GM12878 (cell line): ENCODE data around the gene BEST2. TPM values are rescaled to one million over a fixed set of nuclear protein-coding genes. Genes with fewer than 3 reads are reported as not detected.

Source experiments
- ATF7 ChIP-seq: fragments of 450-650 bp; IDR thresholded peaks from 2 replicates; pipeline ENCODE4 v1.6.1; 2016; ENCODE audit warnings: low read depth, mild to moderate bottlenecking
- CBFB ChIP-seq: IDR thresholded peaks from 2 replicates; pipeline ENCODE4 v1.6.1; 2016; ENCODE audit warnings: antibody characterized with exemption, low read depth
- CEBPZ ChIP-seq: fragments of 150-350 bp; IDR thresholded peaks from 2 replicates; pipeline ENCODE4 v1.6.1; 2016; ENCODE audit warnings: low read depth, low read length
- CREB1 ChIP-seq: IDR thresholded peaks from 2 replicates; pipeline ENCODE4 v1.6.1; 2012; ENCODE audit warnings: low read depth, mild to moderate bottlenecking, inconsistent platforms
- EGR1 ChIP-seq, 2 experiments: IDR thresholded peaks; 1 replicate in 1 of 2; 2 replicates in 1 of 2; pipeline ENCODE4 v1.6.1; 2011 to 2012; ENCODE audit warnings: low read depth in 2 of 2, low read length in 2 of 2, borderline replicate concordance in 1 of 2, mild to moderate bottlenecking in 1 of 2, moderate library complexity in 1 of 2
- FOS ChIP-seq: IDR thresholded peaks from 3 replicates; pipeline ENCODE4 v1.6.1; 2011; ENCODE audit warnings: borderline replicate concordance; ENCODE audit not compliant: insufficient read length; ENCODE audit errors: extremely low read depth
- KDM1A ChIP-seq: fragments of 200-600 bp; sonication (generic); IDR thresholded peaks from 2 replicates; pipeline ENCODE4 v1.6.1; 2016; ENCODE audit warnings: borderline replicate concordance
- NFYB ChIP-seq: IDR thresholded peaks from 2 replicates; pipeline ENCODE4 v1.6.1; 2011; ENCODE audit warnings: low read depth, mild to moderate bottlenecking, low read length, improper control_type of control experiment, moderate library complexity; ENCODE audit not compliant: insufficient read depth
- PKNOX1 ChIP-seq: fragments of 450-650 bp; IDR thresholded peaks from 2 replicates; pipeline ENCODE4 v1.6.1; 2016; ENCODE audit warnings: mild to moderate bottlenecking
- RBBP5 ChIP-seq: fragments of 200-600 bp; sonication (generic); conservative IDR thresholded peaks from 2 replicates; pipeline ENCODE4 v1.6.1; 2016
- SIX5 ChIP-seq: IDR thresholded peaks from 2 replicates; pipeline ENCODE4 v1.6.1; 2011; ENCODE audit warnings: mild to moderate bottlenecking, low read depth, low read length, moderate library complexity; ENCODE audit not compliant: severe bottlenecking
- SRF ChIP-seq, 2 experiments: IDR thresholded peaks; 2 replicates each; pipeline ENCODE4 v1.6.1; 2011; ENCODE audit warnings: low read depth in 2 of 2, low read length in 2 of 2, mild to moderate bottlenecking in 1 of 2, moderate library complexity in 1 of 2
- TARDBP ChIP-seq: IDR thresholded peaks from 2 replicates; pipeline ENCODE4 v1.6.1; 2016; ENCODE audit warnings: borderline replicate concordance
- TBL1XR1 ChIP-seq: IDR thresholded peaks from 2 replicates; pipeline ENCODE4 v1.6.1; 2012; ENCODE audit warnings: low read depth, low read length, improper control_type of control experiment
- WRNIP1 ChIP-seq: IDR thresholded peaks from 2 replicates; pipeline ENCODE4 v1.6.1; 2011; ENCODE audit warnings: low read depth, low read length, improper control_type of control experiment, borderline replicate concordance
- ZBTB40 ChIP-seq: fragments of 450-650 bp; IDR thresholded peaks from 2 replicates; pipeline ENCODE4 v1.6.1; 2016; ENCODE audit warnings: mild to moderate bottlenecking, moderate library complexity, borderline replicate concordance
- ZNF207 ChIP-seq: fragments of 450-650 bp; IDR thresholded peaks from 2 replicates; pipeline ENCODE4 v1.6.1; 2014; ENCODE audit warnings: antibody characterized with exemption, mild to moderate bottlenecking, borderline replicate concordance
- ZNF687 ChIP-seq: fragments of 450-650 bp; IDR thresholded peaks from 2 replicates; pipeline ENCODE4 v1.6.1; 2017; ENCODE audit warnings: mild to moderate bottlenecking, moderate library complexity
- polyA plus RNA-seq, 11 experiments: library from polyadenylated mRNA; depleted of rRNA in 4 of 11; unstranded in 6 of 11; stranded (reverse) in 5 of 11; fragments of >200 nt; fragmentation: Nextera tagmentation in 4 of 11; fragmentation: Illumina TruSeq in 1 of 11; extraction: Ambion mirVana in 4 of 11; extraction: Trizol in 1 of 11; gene quantifications; 1 replicate in 1 of 11; 2 replicates in 10 of 11; pipeline versions ENCODE4 v1.2.1 to v1.2.3, GENCODE V29; 2011 to 2016; ENCODE audit warnings: inconsistent platforms in 2 of 11, missing spikeins in 2 of 11, low read depth in 1 of 11
- total RNA-seq, 4 experiments: library from RNA; depleted of rRNA in 3 of 4; stranded (reverse); fragments of >200 nt in 3 of 4; fragmentation: Illumina TruSeq in 1 of 4; extraction: Trizol in 1 of 4; gene quantifications; 2 replicates each; pipeline versions ENCODE4 v1.2.1 to v1.2.3, GENCODE V29; 2013 to 2021

Gene BEST2
- total and polyA plus RNA-seq, 10 of the 15 experiments (the other 5 are each of a cell fraction or from before 2014, with no cell fraction given): not detected

GRCh38 chr19:12788682-12789097 lies 37.1 kb downstream of the BEST2 start (continued):
- TF ChIP-seq SRF (IDR thresholded peaks at IDR 0.05; ENCODE audit: low read depth in 2 of 2, low read length in 2 of 2) (no peak), RBBP5 (no peak), TARDBP (no peak; the same call in 1 of the 2 replicates), SIX5 (no peak), CREB1 (no peak), ATF7 (peak; percentile 61), CBFB (peak; percentile 46; the same call in 1 of the 2 replicates), EGR1 (IDR thresholded peaks at IDR 0.05; ENCODE audit: borderline replicate concordance in 1 of 2, low read depth in 2 of 2, low read length in 2 of 2) (peak; percentile 5 to 79), NFYB (no peak), TBL1XR1 (peak; percentile 94), ZNF207 (no peak), WRNIP1 (no peak), KDM1A (no peak), PKNOX1 (0 out of 2 replicates have a peak, but pooled peaks have one; percentile 36), ZNF687 (peak; percentile 98), FOS (no peak), ZBTB40 (no peak), CEBPZ (no peak)
